HCT116 (cell line): ENCODE measurements around the gene PDIA2. TPM values are rescaled to one million over a fixed set of nuclear protein-coding genes. Genes with fewer than 3 reads are reported as not detected.

Experiments used
- ATAC-seq: fragments of 200-7000 bp; cut with Tn5 transposase; 2 replicates; pipeline ENCODE4 v1.9.1; 2020; ENCODE audit warnings: mild to moderate bottlenecking, moderate library complexity
- BruUV-seq: library from RNA; stranded (reverse); fragments of 400-500 nt; replicated peaks from 2 replicates; lab custom pipeline; 2021; lab: Mats Ljungman, UMichigan
- CTCF ChIA-PET: fragments of 300-600 bp; sonication (Branson Sonifier 250); formaldehyde crosslinking; loops from one replicate; lab custom pipeline; 2021; ENCODE audit warnings: antibody characterized with exemption; lab: Charles Lee
- POLR2A ChIA-PET: fragments of 300-600, 350-600 bp; sonication (Branson Sonifier 250); formaldehyde crosslinking; loops from one replicate; lab custom pipeline; 2021; ENCODE audit warnings: antibody characterized with exemption; lab: Charles Lee
- RAD21 ChIA-PET, 2 experiments: fragments of 300-600 bp; sonication (Branson Sonifier 250); formaldehyde crosslinking; loops; one replicate each; lab custom pipeline; 2023; ENCODE audit warnings: low total read pairs in 2 of 2; ENCODE audit not compliant: uncharacterized antibody in 2 of 2, unreplicated experiment in 2 of 2, low non-redundant PET in 1 of 2; lab: Charles Lee
- DNase-seq: peaks from one replicate; pipeline ENCODE4 v3.0.0-alpha.2; 2010; ENCODE audit warnings: low read depth, low spot score
- H2AFZ ChIP-seq: fragments of 200-600 bp; shearing (Covaris generic), sonication (generic); 2 replicates; pipeline ENCODE4 v1.6.1; 2017; ENCODE audit warnings: low read depth, mixed run types, mixed read lengths, antibody characterized with exemption, low read length; ENCODE audit not compliant: poor library complexity, severe bottlenecking
- H3K27ac ChIP-seq: 2 replicates; pipeline ENCODE4 v1.5.1; 2012; ENCODE audit warnings: low read depth, low read length
- H3K27me3 ChIP-seq: fragments of 200-600 bp; sonication (generic); 2 replicates; pipeline ENCODE4 v1.6.1; 2016; ENCODE audit warnings: mixed run types, low read length, mixed read lengths; ENCODE audit not compliant: insufficient read depth
- H3K36me3 ChIP-seq, 2 experiments: fragments of 200-500 bp in 1 of 2; fragments of 200-600 bp in 1 of 2; sonication (Bioruptor generic) in 1 of 2; sonication (generic) in 1 of 2; 2 replicates each; pipeline versions ENCODE4 v1.5.1 to v1.6.1; 2014 to 2016; ENCODE audit warnings: low read length in 2 of 2, inconsistent platforms in 1 of 2, mixed read lengths in 1 of 2, mixed run types in 1 of 2; ENCODE audit not compliant: insufficient read depth in 2 of 2, control insufficient read depth in 1 of 2
- H3K4me1 ChIP-seq, 2 experiments: fragments of 200-600 bp in 1 of 2; sonication (generic) in 1 of 2; 2 replicates each; pipeline versions ENCODE4 v1.5.1 to v1.6.1; 2012 to 2017; ENCODE audit warnings: low read length in 2 of 2, inconsistent platforms in 1 of 2, mild to moderate bottlenecking in 1 of 2, mixed read lengths in 1 of 2, mixed run types in 1 of 2, moderate library complexity in 1 of 2; ENCODE audit not compliant: insufficient read depth in 2 of 2, control insufficient read depth in 1 of 2
- H3K4me2 ChIP-seq: fragments of 200-600 bp; sonication (generic); 2 replicates; pipeline ENCODE4 v1.6.1; 2017; ENCODE audit warnings: mixed run types, low read length, mixed read lengths
- H3K4me3 ChIP-seq, 2 experiments: fragments of 200-600 bp in 1 of 2; sonication (generic) in 1 of 2; replicated peaks in 1 of 2; 2 replicates each; pipeline ENCODE4 v1.5.1; 2011 to 2016; ENCODE audit warnings: low read length in 2 of 2, control low read depth in 1 of 2, low read depth in 1 of 2, mild to moderate bottlenecking in 1 of 2, mixed read lengths in 1 of 2, mixed run types in 1 of 2
- H3K79me2 ChIP-seq: fragments of 200-600 bp; sonication (generic); 2 replicates; pipeline ENCODE4 v1.6.1; 2017; ENCODE audit warnings: mild to moderate bottlenecking, mixed run types, low read length, moderate library complexity, mixed read lengths; ENCODE audit not compliant: insufficient read depth
- H3K9ac ChIP-seq: fragments of 200-600 bp; sonication (generic); 2 replicates; pipeline ENCODE4 v1.6.1; 2016; ENCODE audit warnings: low read length, mixed read lengths
- H3K9me2 ChIP-seq: fragments of 200-600 bp; sonication (generic), shearing (Covaris generic); 2 replicates; pipeline ENCODE4 v1.6.1; 2017; ENCODE audit warnings: mixed run types, mild to moderate bottlenecking, moderate library complexity; ENCODE audit not compliant: insufficient read depth
- H3K9me3 ChIP-seq, 2 experiments: fragments of 200-500 bp in 1 of 2; fragments of 200-600 bp in 1 of 2; sonication (Bioruptor generic) in 1 of 2; sonication (generic) in 1 of 2; 2 replicates each; pipeline ENCODE4 v1.6.1; 2014 to 2017; ENCODE audit warnings: low read length in 2 of 2, mixed read lengths in 2 of 2, inconsistent platforms in 1 of 2, low read depth in 1 of 2, mild to moderate bottlenecking in 1 of 2, mixed run types in 1 of 2, moderate library complexity in 1 of 2; ENCODE audit not compliant: control insufficient read depth in 1 of 2, insufficient read depth in 1 of 2
- H4K20me1 ChIP-seq: fragments of 200-600 bp; sonication (generic), shearing (Covaris generic); 2 replicates; pipeline ENCODE4 v1.6.1; 2017; ENCODE audit warnings: mixed run types, mild to moderate bottlenecking, moderate library complexity; ENCODE audit not compliant: insufficient read depth
- CBX3 ChIP-seq: IDR thresholded peaks from 2 replicates; pipeline ENCODE4 v1.6.1; 2012; ENCODE audit warnings: low read depth
- CEBPB ChIP-seq: IDR thresholded peaks from 2 replicates; pipeline ENCODE4 v1.6.1; 2012; ENCODE audit warnings: low read depth
- CTCF ChIP-seq, 3 experiments: fragments of 200-600 bp in 1 of 3; sonication (generic) in 1 of 3; IDR thresholded peaks in 2 of 3; conservative IDR thresholded peaks in 1 of 3; 2 replicates each; pipeline ENCODE4 v1.5.1; 2012 to 2017; ENCODE audit warnings: low read depth in 2 of 3, low read length in 2 of 3, antibody characterized with exemption in 1 of 3, borderline replicate concordance in 1 of 3, control low read depth in 1 of 3, mild to moderate bottlenecking in 1 of 3, mixed read lengths in 1 of 3, mixed run types in 1 of 3, moderate library complexity in 1 of 3; ENCODE audit not compliant: insufficient read depth in 1 of 3
- EGR1 ChIP-seq: IDR thresholded peaks from 2 replicates; pipeline ENCODE4 v1.6.1; 2012; ENCODE audit warnings: low read depth
- ELF1 ChIP-seq: IDR thresholded peaks from 2 replicates; pipeline ENCODE4 v1.6.1; 2012; ENCODE audit warnings: low read depth, borderline replicate concordance
- FOSL1 ChIP-seq: IDR thresholded peaks from 2 replicates; pipeline ENCODE4 v1.6.1; 2012; ENCODE audit warnings: low read depth
- POLR2AphosphoS5 ChIP-seq: IDR thresholded peaks from 2 replicates; pipeline ENCODE4 v1.6.1; 2011; ENCODE audit warnings: mild to moderate bottlenecking, low read depth, low read length, moderate library complexity
- TCF7L2 ChIP-seq: IDR thresholded peaks from 2 replicates; pipeline ENCODE4 v1.7.0; 2011; ENCODE audit warnings: borderline replicate concordance, inconsistent platforms; ENCODE audit not compliant: insufficient read depth, insufficient read length; ENCODE audit errors: extremely low read depth
- ZBTB33 ChIP-seq: IDR thresholded peaks from 2 replicates; pipeline ENCODE4 v1.6.1; 2011; ENCODE audit warnings: mild to moderate bottlenecking, low read length, moderate library complexity; ENCODE audit not compliant: insufficient replicate concordance; ENCODE audit errors: extremely low read depth
- ZNF274 ChIP-seq: fragments of 200-500 bp; sonication (Bioruptor generic); IDR thresholded peaks from 2 replicates; pipeline ENCODE4 v1.6.1; 2014; ENCODE audit warnings: mild to moderate bottlenecking, low read depth, low read length, inconsistent platforms
- intact Hi-C: fragments of 100-400 bp; cut with micrococcal nuclease; formaldehyde crosslinking; loops from 2 replicates; pipeline ENCODE4 v1.10.0; 2022
- total RNA-seq: library from RNA; stranded (reverse); gene quantifications from one replicate; pipeline ENCODE4 v1.2.1, GENCODE V29; 2021; ENCODE audit not compliant: unreplicated experiment
- TF ChIP-seq, protein P1 (sequence below): IDR thresholded peaks from 2 replicates; pipeline ENCODE4 v1.6.1; 2012
- TF ChIP-seq, protein P2 (sequence below): IDR thresholded peaks from 2 replicates; pipeline ENCODE4 v1.6.1; 2012

PDIA2 gene
- total RNA-seq, 1 experiment from 2014 or later: 0.93 TPM

DNA sequence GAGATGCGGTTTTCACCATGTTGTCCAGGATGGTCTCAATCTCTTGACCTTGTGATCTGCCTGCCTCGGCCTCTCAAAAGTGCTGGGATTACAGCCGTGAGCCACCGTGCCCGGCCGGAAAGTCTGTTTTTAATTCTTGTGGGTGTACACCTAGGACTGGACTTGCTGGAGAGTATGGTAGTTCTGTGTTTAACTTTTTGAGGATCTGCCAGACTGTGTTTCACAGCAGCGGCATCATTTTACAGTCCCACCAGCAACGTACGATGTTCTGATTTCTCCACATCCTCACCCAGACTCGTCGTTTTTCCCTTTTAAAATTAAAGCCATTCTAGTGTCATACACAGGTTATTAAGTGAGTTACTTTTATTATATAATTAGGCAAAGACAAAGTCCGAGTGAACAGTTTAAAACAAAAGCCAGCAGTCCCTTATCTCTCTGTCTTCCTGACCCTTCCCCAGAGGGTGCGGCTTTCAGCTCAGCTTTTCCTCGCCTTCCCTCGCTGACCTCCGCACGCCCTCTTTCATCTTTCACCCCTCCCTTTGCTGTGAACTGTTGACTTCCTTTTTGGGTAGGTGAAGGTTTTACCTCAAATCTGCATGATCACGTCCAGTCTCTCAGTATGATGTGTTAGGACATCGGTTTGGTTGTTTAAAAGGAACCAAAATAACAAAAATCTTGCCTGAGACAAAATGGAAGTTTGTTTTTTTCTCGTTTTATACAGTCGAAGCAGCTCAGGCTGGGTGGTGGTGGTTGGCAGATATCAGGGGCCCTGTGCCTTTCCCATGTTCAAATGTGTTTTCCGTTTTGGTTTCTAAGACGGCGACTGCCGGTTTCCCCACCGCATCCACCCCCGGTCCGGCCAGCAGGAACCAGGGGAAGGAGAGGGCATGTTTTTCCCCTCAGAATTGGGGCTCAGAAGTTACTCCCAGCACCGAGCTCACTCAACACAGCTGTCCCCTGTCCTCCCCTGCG, 30.3 kb upstream of the PDIA2 start:
- H3K27ac ChIP-seq: no peak overlapping the region
- no TSS peak for BruUV-seq
- H3K36me3 ChIP-seq: no peaks in the 10 kb centered on the region
- no peaks in the 10 kb centered on the region for H3K9me2 ChIP-seq
- intact Hi-C loops: no loop called here
- H3K9ac ChIP-seq: no peak overlapping the region
- RAD21 ChIA-PET: no interaction called here
- H3K4me2 ChIP-seq: no peak overlapping the region
- H3K27me3 ChIP-seq: no peaks in the 10 kb centered on the region
- CTCF ChIA-PET: no interaction called here
- ATAC-seq: no peak
- TF ChIP-seq FOSL1: no peak
- no peak for TF ChIP-seq CBX3
- no peak for TF ChIP-seq EGR1
- TF ChIP-seq, protein P1, sequence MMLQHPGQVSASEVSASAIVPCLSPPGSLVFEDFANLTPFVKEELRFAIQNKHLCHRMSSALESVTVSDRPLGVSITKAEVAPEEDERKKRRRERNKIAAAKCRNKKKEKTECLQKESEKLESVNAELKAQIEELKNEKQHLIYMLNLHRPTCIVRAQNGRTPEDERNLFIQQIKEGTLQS: no peak
- TF ChIP-seq, protein P2, sequence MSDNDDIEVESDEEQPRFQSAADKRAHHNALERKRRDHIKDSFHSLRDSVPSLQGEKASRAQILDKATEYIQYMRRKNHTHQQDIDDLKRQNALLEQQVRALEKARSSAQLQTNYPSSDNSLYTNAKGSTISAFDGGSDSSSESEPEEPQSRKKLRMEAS: no peak
- TF ChIP-seq ELF1: no peak
- no peak for TF ChIP-seq CTCF (IDR thresholded peaks at IDR 0.05 in 2 of 3, conservative IDR thresholded peaks at IDR 0.05 in 1 of 3; ENCODE audit: borderline replicate concordance in 1 of 3, insufficient read depth in 1 of 3, low read depth in 2 of 3, low read length in 2 of 3)
- TF ChIP-seq ZNF274: no peak
- TF ChIP-seq CEBPB: no peak
- TF ChIP-seq POLR2AphosphoS5: no peak
- no peak for TF ChIP-seq TCF7L2
- no peak for TF ChIP-seq ZBTB33
- H3K4me3 ChIP-seq: no peak overlapping the region
- no peak overlapping the region for H2AFZ ChIP-seq
- DNase-seq: no peak
- POLR2A ChIA-PET: no interaction called here
- H4K20me1 ChIP-seq: no peaks in the 10 kb centered on the region
- no peaks in the 10 kb centered on the region; a peak in 1 of 4 replicates for H3K4me1 ChIP-seq
- H3K9me3 ChIP-seq: no peaks in the 10 kb centered on the region
- H3K79me2 ChIP-seq: no peaks in the 10 kb centered on the region
